IMR-90 (cell line): ENCODE measurements around the gene SLC2A11. TPM values are rescaled to one million over a fixed set of nuclear protein-coding genes. Genes with fewer than 3 reads are reported as not detected.

ENCODE experiments used
- ATAC-seq: fragments of 200-7000 bp; cut with Tn5 transposase; 2 replicates; pipeline ENCODE4 v1.9.1; 2020; ENCODE audit warnings: low read depth, mild to moderate bottlenecking, moderate library complexity
- BruUV-seq: library from RNA; stranded (reverse); fragments of 400-500 nt; replicated peaks from 2 replicates; lab custom pipeline; 2021; lab: Mats Ljungman, UMichigan
- CTCF ChIA-PET: fragments of 300-600 bp; formaldehyde crosslinking; extraction: SDS; loops from one replicate; lab custom pipeline; 2021; ENCODE audit warnings: antibody characterized with exemption; lab: Yijun Ruan, JAX
- POLR2A ChIA-PET: fragments of 300-600 bp; sonication (Branson Sonifier 250); formaldehyde crosslinking; loops from one replicate; lab custom pipeline; 2022; ENCODE audit warnings: antibody characterized with exemption; ENCODE audit not compliant: unreplicated experiment; lab: Charles Lee
- DNase-seq: peaks from one replicate; pipeline ENCODE4 v3.0.0; 2013
- H2AFZ ChIP-seq: replicated peaks from 2 replicates; pipeline ENCODE3; 2013; ENCODE audit warnings: low read length, mild to moderate bottlenecking; ENCODE audit not compliant: poor library complexity
- H2AK5ac ChIP-seq: 2 replicates; pipeline ENCODE4 v1.6.1; 2013; ENCODE audit warnings: low read depth, low read length, inconsistent platforms
- H2AK9ac ChIP-seq: replicated peaks from 2 replicates; pipeline ENCODE3; 2013; ENCODE audit warnings: mild to moderate bottlenecking, low read depth, low read length, moderate library complexity; ENCODE audit not compliant: poor library complexity
- H2BK120ac ChIP-seq: 2 replicates; pipeline ENCODE4 v1.6.1; 2013; ENCODE audit warnings: low read depth, low read length, inconsistent platforms
- H2BK15ac ChIP-seq: 3 replicates; pipeline ENCODE4 v1.6.1; 2013; ENCODE audit warnings: low read depth, low read length, inconsistent platforms
- H2BK20ac ChIP-seq: 2 replicates; pipeline ENCODE4 v1.6.1; 2013; ENCODE audit warnings: low read depth, mild to moderate bottlenecking, inconsistent platforms, low read length, moderate library complexity
- H2BK5ac ChIP-seq: 2 replicates; pipeline ENCODE4 v1.6.1; 2013; ENCODE audit warnings: mild to moderate bottlenecking, low read depth, low read length, inconsistent platforms; ENCODE audit not compliant: poor library complexity, severe bottlenecking
- H3K14ac ChIP-seq: replicated peaks from 2 replicates; pipeline ENCODE4 v1.6.1; 2013; ENCODE audit warnings: low read depth, low read length, inconsistent platforms
- H3K18ac ChIP-seq: 2 replicates; pipeline ENCODE4 v1.6.1; 2013; ENCODE audit warnings: low read depth, low read length, control low read depth
- H3K23ac ChIP-seq: 2 replicates; pipeline ENCODE4 v1.6.1; 2013; ENCODE audit warnings: low read depth, low read length, inconsistent platforms
- H3K27ac ChIP-seq: 2 replicates; pipeline ENCODE4 v1.5.1; 2013; ENCODE audit warnings: mild to moderate bottlenecking, control low read depth, low read length; ENCODE audit not compliant: insufficient read depth
- H3K27me3 ChIP-seq: 2 replicates; pipeline ENCODE4 v1.6.1; 2013; ENCODE audit warnings: low read length; ENCODE audit not compliant: control insufficient read depth, insufficient read depth
- H3K36me3 ChIP-seq: 2 replicates; pipeline ENCODE4 v1.6.1; 2013; ENCODE audit warnings: low read length, mixed read lengths; ENCODE audit not compliant: control insufficient read depth, insufficient read depth
- H3K4ac ChIP-seq: 2 replicates; pipeline ENCODE4 v1.6.1; 2013; ENCODE audit warnings: low read depth, low read length, inconsistent platforms
- H3K4me1 ChIP-seq: 2 replicates; pipeline ENCODE4 v1.6.1; 2013; ENCODE audit warnings: low read length, mixed read lengths; ENCODE audit not compliant: control insufficient read depth, insufficient read depth
- H3K4me2 ChIP-seq: 2 replicates; pipeline ENCODE4 v1.6.1; 2013; ENCODE audit warnings: low read depth, mild to moderate bottlenecking, control low read depth, low read length, moderate library complexity
- H3K4me3 ChIP-seq: 2 replicates; pipeline ENCODE4 v1.5.1; 2013; ENCODE audit warnings: low read depth, mild to moderate bottlenecking, control low read depth, low read length, moderate library complexity; ENCODE audit not compliant: insufficient read depth
- H3K56ac ChIP-seq: 2 replicates; pipeline ENCODE4 v1.6.1; 2013; ENCODE audit warnings: low read length, inconsistent platforms; ENCODE audit not compliant: insufficient read depth; ENCODE audit errors: extremely low read depth
- H3K79me1 ChIP-seq, 2 experiments: 2 replicates each; pipeline ENCODE4 v1.6.1; 2013; ENCODE audit warnings: low read length in 2 of 2, inconsistent platforms in 1 of 2, low read depth in 1 of 2
- H3K9ac ChIP-seq: 2 replicates; pipeline ENCODE4 v1.6.1; 2013; ENCODE audit warnings: low read depth, low read length, control low read depth
- H3K9me1 ChIP-seq: 2 replicates; pipeline ENCODE4 v1.6.1; 2013; ENCODE audit warnings: low read length, inconsistent platforms; ENCODE audit not compliant: insufficient read depth
- H3K9me3 ChIP-seq: 2 replicates; pipeline ENCODE4 v1.6.1; 2013; ENCODE audit warnings: low read length; ENCODE audit not compliant: control insufficient read depth, insufficient read depth
- H4K20me1 ChIP-seq: 2 replicates; pipeline ENCODE4 v1.6.1; 2013; ENCODE audit warnings: low read length, inconsistent platforms; ENCODE audit not compliant: insufficient read depth
- H4K5ac ChIP-seq: 2 replicates; pipeline ENCODE4 v1.6.1; 2013; ENCODE audit warnings: mild to moderate bottlenecking, low read depth, low read length, control low read depth
- H4K8ac ChIP-seq, 2 experiments: 2 replicates each; pipeline ENCODE4 v1.6.1; 2013; ENCODE audit warnings: low read depth in 2 of 2, low read length in 2 of 2, control low read depth in 1 of 2, inconsistent platforms in 1 of 2
- H4K91ac ChIP-seq: 2 replicates; pipeline ENCODE4 v1.6.1; 2013; ENCODE audit warnings: low read depth, low read length, inconsistent platforms; ENCODE audit not compliant: insufficient read depth
- BHLHE40 ChIP-seq: fragments of 150-350 bp; IDR thresholded peaks from 2 replicates; pipeline ENCODE4 v1.6.1; 2016; ENCODE audit warnings: mild to moderate bottlenecking, low read depth, low read length
- CEBPB ChIP-seq: IDR thresholded peaks from 2 replicates; pipeline ENCODE4 v1.6.1; 2012; ENCODE audit warnings: low read depth, low read length, improper control_type of control experiment
- CHD1 ChIP-seq: IDR thresholded peaks from 2 replicates; pipeline ENCODE4 v1.6.1; 2012; ENCODE audit warnings: low read depth, low read length, improper control_type of control experiment
- CTCF ChIP-seq: conservative IDR thresholded peaks from 2 replicates; pipeline ENCODE4 v1.5.1; 2012; ENCODE audit warnings: mild to moderate bottlenecking, low read depth, low read length, improper control_type of control experiment
- FOS ChIP-seq: fragments of 150-350 bp; IDR thresholded peaks from 2 replicates; pipeline ENCODE4 v1.6.1; 2016; ENCODE audit warnings: low read depth, low read length
- MAFK ChIP-seq: IDR thresholded peaks from 2 replicates; pipeline ENCODE4 v1.6.1; 2012; ENCODE audit warnings: low read depth, low read length, improper control_type of control experiment
- MXI1 ChIP-seq: IDR thresholded peaks from 2 replicates; pipeline ENCODE4 v1.6.1; 2012; ENCODE audit warnings: low read depth, mild to moderate bottlenecking, low read length, moderate library complexity, borderline replicate concordance
- NFE2L2 ChIP-seq: fragments of 150-350 bp; IDR thresholded peaks from 2 replicates; pipeline ENCODE4 v1.6.1; 2016; ENCODE audit warnings: low read depth, mild to moderate bottlenecking, low read length
- RAD21 ChIP-seq: IDR thresholded peaks from 2 replicates; pipeline ENCODE4 v1.6.1; 2012; ENCODE audit warnings: low read length, improper control_type of control experiment
- RCOR1 ChIP-seq: IDR thresholded peaks from 2 replicates; pipeline ENCODE4 v1.6.1; 2012; ENCODE audit warnings: mild to moderate bottlenecking, low read length, improper control_type of control experiment; ENCODE audit not compliant: insufficient replicate concordance
- RFX5 ChIP-seq: IDR thresholded peaks from 2 replicates; pipeline ENCODE4 v1.8.0; 2012; ENCODE audit warnings: low read depth, mild to moderate bottlenecking, low read length, moderate library complexity
- SMC3 ChIP-seq: fragments of 150-350 bp; IDR thresholded peaks from 2 replicates; pipeline ENCODE4 v1.6.1; 2016; ENCODE audit warnings: low read depth, mild to moderate bottlenecking, antibody characterized with exemption, low read length, moderate library complexity
- WGBS, 2 experiments: methylation state at CpG; one replicate each; pipeline versions ENCODE4 v1.1.5 to v1.1.7; 2013; ENCODE audit warnings: missing lambda C conversion rate in 2 of 2; ENCODE audit not compliant: insufficient read length in 1 of 2; ENCODE audit errors: extremely low coverage in 2 of 2; 5-methylcytosine and 5-hydroxymethylcytosine counted together
- dilution Hi-C: fragments of 300-500 bp; cut with HindIII; formaldehyde crosslinking; loops from one replicate; pipeline ENCODE4 v1.14.3; 2018; ENCODE audit warnings: low sequenced_read_pairs; ENCODE audit not compliant: unreplicated experiment
- in situ Hi-C: fragments of 300-500 bp; cut with MboI; formaldehyde crosslinking; loops from 3 replicates; pipeline ENCODE4 v1.14.3; 2019; ENCODE audit warnings: low sequenced_read_pairs, inconsistent platforms, mixed read lengths
- intact Hi-C: fragments of 100-400 bp; cut with micrococcal nuclease; formaldehyde crosslinking; loops from 2 replicates; pipeline ENCODE4 v1.10.0; 2022
- polyA plus RNA-seq, 3 experiments: library from polyadenylated mRNA; depleted of rRNA; stranded (reverse); fragments of >200 nt; gene quantifications; 2 replicates each; pipeline ENCODE4 v1.2.3, GENCODE V29; 2012; ENCODE audit warnings: low replicate concordance in 1 of 3
- total RNA-seq: library from RNA; depleted of rRNA; stranded (reverse); fragments of >200 nt; gene quantifications from 2 replicates; pipeline ENCODE4 v1.2.3, GENCODE V29; 2012
- TF ChIP-seq, protein P1 (sequence below): fragments of 150-350 bp; IDR thresholded peaks from 2 replicates; pipeline ENCODE4 v1.6.1; 2017; ENCODE audit warnings: mild to moderate bottlenecking, antibody characterized with exemption, low read length, low read depth
- TF ChIP-seq, protein P2 (sequence below): fragments of 150-350 bp; IDR thresholded peaks from 2 replicates; pipeline ENCODE4 v1.6.1; 2016; ENCODE audit warnings: low read depth, mild to moderate bottlenecking, low read length, moderate library complexity, borderline replicate concordance

The SLC2A11 gene
- total and polyA plus RNA-seq, 2 of the 4 experiments (the other 2 are of a cell fraction) = 3.2 to 8.7 TPM

DNA sequence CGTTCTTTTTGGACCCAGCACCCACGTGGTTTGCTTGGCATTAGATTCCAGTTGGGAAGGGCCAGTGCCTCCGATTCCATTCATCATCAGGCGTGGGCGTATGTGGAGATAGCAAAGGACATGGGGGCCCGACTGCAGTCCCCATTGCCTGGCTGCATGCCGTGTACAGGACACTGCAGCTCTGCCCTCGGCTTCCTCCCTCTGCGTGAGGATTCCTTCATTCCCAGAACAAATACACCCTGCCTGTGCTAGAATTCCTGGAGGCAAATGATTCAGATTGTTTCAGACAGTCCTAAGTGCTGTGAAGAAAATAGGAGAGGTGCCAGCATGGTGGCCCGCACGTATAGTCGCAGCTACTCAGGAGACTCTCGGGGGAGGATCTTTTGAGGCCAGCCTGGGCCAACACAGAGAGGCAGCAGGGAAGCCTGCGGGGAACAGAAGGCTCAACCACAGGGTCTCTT is 34.3 kb upstream of the SLC2A11 start:
- intact Hi-C loops (no loop called here), dilution Hi-C loops (no loop called here), in situ Hi-C loops (no loop called here)
- Histone ChIP-seq H3K27me3 (no peaks in the 10 kb centered on the region), H3K4me1 (peaks cover 7% of the 10 kb centered on the region; the same call in 1 of the 2 replicates), H2BK120ac (no peak overlapping the region), H3K4ac (no peak overlapping the region), H3K9me1 (peaks cover 19% of the 10 kb centered on the region), H2AK5ac (no peak overlapping the region), H4K20me1 (no peaks in the 10 kb centered on the region), H3K23ac (no peak overlapping the region), H3K9ac (no peak overlapping the region), H3K14ac (no peak overlapping the region), H3K79me1 (peaks cover 3 to 39% of the 10 kb centered on the region in 2 experiments; a peak in 2 of 4 replicates), H3K36me3 (peaks cover 77% of the 10 kb centered on the region), H3K4me2 (no peak overlapping the region), H2BK20ac (no peak overlapping the region), H3K27ac (no peak overlapping the region), H4K5ac (no peak overlapping the region), H2AFZ (no peak overlapping the region), H3K18ac (no peak overlapping the region), H2AK9ac (no peak overlapping the region), H4K91ac (no peak overlapping the region), H3K56ac (no peak overlapping the region), H4K8ac (no peak overlapping the region), H2BK5ac (no peak overlapping the region), H2BK15ac (no peak overlapping the region), H3K4me3 (no peak overlapping the region), H3K9me3 (no peaks in the 10 kb centered on the region)
- TF ChIP-seq CEBPB = no peak
- TF ChIP-seq BHLHE40 = no peak
- no peak for TF ChIP-seq CHD1
- no peak for TF ChIP-seq CTCF
- TF ChIP-seq NFE2L2 = no peak
- TF ChIP-seq SMC3 = no peak
- no peak for TF ChIP-seq RFX5
- TF ChIP-seq RCOR1 = no peak
- TF ChIP-seq, protein P1, sequence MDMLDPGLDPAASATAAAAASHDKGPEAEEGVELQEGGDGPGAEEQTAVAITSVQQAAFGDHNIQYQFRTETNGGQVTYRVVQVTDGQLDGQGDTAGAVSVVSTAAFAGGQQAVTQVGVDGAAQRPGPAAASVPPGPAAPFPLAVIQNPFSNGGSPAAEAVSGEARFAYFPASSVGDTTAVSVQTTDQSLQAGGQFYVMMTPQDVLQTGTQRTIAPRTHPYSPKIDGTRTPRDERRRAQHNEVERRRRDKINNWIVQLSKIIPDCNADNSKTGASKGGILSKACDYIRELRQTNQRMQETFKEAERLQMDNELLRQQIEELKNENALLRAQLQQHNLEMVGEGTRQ = no peak
- no peak for TF ChIP-seq FOS
- TF ChIP-seq MXI1 = no peak
- no peak for TF ChIP-seq RAD21
- no peak for TF ChIP-seq MAFK
- TF ChIP-seq, protein P2, sequence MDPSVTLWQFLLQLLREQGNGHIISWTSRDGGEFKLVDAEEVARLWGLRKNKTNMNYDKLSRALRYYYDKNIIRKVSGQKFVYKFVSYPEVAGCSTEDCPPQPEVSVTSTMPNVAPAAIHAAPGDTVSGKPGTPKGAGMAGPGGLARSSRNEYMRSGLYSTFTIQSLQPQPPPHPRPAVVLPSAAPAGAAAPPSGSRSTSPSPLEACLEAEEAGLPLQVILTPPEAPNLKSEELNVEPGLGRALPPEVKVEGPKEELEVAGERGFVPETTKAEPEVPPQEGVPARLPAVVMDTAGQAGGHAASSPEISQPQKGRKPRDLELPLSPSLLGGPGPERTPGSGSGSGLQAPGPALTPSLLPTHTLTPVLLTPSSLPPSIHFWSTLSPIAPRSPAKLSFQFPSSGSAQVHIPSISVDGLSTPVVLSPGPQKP = no peak
- POLR2A ChIA-PET = no interaction called here
- no TSS peak for BruUV-seq
- WGBS, 2 experiments = 94% methylated on average over 6 of the region's 14 CpGs; no CpG with 5 or more reads in 1 of the 2 experiments
- CTCF ChIA-PET = no interaction called here
- no peak for ATAC-seq
- no peak for DNase-seq
